ENCODE measurements around the gene HSBP1L1.

The HSBP1L1 gene

DNA sequence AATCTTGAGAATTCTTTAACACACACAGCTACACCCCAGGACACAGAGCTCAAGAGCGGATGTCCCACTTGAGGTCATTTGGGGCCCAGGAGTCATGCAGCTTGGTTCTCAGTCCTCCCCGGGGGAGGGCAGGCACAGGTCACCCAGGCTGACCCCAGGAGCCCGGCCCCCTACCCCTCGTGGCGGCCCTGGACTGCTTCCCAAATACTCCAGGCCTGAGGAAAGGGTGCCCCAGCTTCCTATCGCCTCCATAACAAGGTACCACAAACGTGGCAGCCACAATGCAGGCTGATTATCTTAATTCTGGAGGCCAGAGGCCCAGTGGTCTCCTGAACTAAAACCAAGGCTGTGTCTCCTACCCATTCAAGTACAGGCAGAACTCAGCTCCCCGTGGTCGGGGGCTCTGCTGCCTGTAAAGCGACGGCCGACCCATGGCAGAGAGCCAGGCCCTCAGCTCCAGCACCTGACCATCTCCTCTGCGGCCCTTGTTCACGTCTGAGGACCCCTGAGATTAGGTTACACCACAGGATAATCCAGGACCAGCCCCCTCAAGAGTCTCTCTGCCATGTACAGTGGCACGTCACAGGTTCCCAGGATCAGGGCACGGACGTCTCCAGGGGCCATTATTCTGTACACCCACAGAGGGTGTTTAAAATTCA, 23.5 kb upstream of the HSBP1L1 start:
- H3K27me3 ChIP-seq (ENCODE audit: insufficient read depth, low read depth, severe bottlenecking): no peaks in the 10 kb centered on the region
- no peaks in the 10 kb centered on the region for H3K9me3 ChIP-seq (ENCODE audit: severe bottlenecking)

DNA sequence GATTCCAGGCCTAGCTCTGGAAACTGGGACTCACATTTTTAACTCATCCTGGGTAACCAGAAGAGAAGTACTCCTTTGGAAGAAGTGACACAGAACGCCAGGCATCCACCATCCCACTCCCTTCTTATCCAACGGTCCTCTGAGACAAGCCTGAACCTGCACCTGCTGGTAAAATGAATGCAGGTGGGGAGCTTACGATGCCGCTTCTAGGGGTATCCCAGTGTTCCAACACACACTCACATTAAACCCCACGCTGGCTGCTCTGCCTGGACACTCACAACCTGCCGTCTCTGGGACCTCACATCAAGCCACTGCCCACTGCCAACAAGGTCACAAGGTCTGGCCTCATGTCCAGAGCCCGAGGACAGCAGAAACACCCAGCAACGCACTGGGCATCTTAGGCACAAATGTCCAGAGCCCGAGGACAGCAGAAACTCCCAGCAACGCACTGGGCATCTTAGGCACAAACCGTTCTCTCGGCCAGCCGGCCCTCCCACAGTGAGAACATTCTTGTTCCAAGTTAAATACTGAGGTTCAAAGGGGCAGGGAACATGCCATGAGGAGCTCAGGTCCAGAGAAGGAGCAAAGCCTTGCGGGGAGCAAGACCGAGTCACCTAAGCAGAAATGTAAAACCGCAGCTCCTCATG, 22.8 kb upstream of the HSBP1L1 start:
- Histone ChIP-seq H3K36me3 (peaks cover 66% of the 10 kb centered on the region), H3K27ac (peak overlapping the region; percentile 19; the same call in 1 of the 2 replicates), H3K4me3 (ENCODE audit: low read depth, low read length) (no peak overlapping the region), H3K9me3 (ENCODE audit: severe bottlenecking) (no peaks in the 10 kb centered on the region), H3K27me3 (ENCODE audit: insufficient read depth, low read depth, severe bottlenecking) (no peaks in the 10 kb centered on the region)
- DNase-seq: peak; percentile 2
- TF ChIP-seq, protein P1, sequence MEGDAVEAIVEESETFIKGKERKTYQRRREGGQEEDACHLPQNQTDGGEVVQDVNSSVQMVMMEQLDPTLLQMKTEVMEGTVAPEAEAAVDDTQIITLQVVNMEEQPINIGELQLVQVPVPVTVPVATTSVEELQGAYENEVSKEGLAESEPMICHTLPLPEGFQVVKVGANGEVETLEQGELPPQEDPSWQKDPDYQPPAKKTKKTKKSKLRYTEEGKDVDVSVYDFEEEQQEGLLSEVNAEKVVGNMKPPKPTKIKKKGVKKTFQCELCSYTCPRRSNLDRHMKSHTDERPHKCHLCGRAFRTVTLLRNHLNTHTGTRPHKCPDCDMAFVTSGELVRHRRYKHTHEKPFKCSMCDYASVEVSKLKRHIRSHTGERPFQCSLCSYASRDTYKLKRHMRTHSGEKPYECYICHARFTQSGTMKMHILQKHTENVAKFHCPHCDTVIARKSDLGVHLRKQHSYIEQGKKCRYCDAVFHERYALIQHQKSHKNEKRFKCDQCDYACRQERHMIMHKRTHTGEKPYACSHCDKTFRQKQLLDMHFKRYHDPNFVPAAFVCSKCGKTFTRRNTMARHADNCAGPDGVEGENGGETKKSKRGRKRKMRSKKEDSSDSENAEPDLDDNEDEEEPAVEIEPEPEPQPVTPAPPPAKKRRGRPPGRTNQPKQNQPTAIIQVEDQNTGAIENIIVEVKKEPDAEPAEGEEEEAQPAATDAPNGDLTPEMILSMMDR (IDR thresholded peaks at IDR 0.05; ENCODE audit: low read depth, low read length): no peak

More for the DNA sequence above, 23.5 kb upstream of the HSBP1L1 start:
- no peak overlapping the region for H3K4me3 ChIP-seq (ENCODE audit: low read depth, low read length)
- peak; percentile 6 for DNase-seq
- TF ChIP-seq, protein P1 (IDR thresholded peaks at IDR 0.05; ENCODE audit: low read depth, low read length): no peak
- no peak overlapping the region for H3K27ac ChIP-seq
- peaks cover 60% of the 10 kb centered on the region for H3K36me3 ChIP-seq

DNA sequence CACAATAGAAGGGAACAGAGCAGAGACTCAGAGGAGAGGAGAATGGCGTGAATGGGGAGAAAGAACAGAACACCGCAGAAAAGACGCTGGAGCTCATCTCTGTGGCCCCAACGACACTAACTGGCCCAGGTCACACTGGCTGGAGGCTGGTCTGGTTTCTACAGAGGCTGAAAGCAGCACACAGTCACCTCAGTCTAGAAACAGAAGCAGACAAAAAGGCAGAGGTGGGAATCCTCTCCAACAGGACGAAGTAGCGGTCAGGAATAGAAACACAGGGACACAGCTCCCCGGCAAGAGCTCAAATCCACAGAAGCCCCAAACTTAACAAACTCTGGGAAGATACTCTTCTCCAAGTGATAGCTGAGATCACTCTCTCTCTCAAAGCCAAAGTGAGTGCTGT, 22.2 kb upstream of the HSBP1L1 start:
- Histone ChIP-seq H3K4me3 (ENCODE audit: low read depth, low read length) (no peak overlapping the region), H3K9me3 (ENCODE audit: severe bottlenecking) (no peaks in the 10 kb centered on the region), H3K27me3 (ENCODE audit: insufficient read depth, low read depth, severe bottlenecking) (no peaks in the 10 kb centered on the region), H3K36me3 (peaks cover 70% of the 10 kb centered on the region), H3K27ac (peak overlapping the region; percentile 20)
- TF ChIP-seq, protein P1 (IDR thresholded peaks at IDR 0.05; ENCODE audit: low read depth, low read length): no peak
- DNase-seq: peak; percentile 2

DNA sequence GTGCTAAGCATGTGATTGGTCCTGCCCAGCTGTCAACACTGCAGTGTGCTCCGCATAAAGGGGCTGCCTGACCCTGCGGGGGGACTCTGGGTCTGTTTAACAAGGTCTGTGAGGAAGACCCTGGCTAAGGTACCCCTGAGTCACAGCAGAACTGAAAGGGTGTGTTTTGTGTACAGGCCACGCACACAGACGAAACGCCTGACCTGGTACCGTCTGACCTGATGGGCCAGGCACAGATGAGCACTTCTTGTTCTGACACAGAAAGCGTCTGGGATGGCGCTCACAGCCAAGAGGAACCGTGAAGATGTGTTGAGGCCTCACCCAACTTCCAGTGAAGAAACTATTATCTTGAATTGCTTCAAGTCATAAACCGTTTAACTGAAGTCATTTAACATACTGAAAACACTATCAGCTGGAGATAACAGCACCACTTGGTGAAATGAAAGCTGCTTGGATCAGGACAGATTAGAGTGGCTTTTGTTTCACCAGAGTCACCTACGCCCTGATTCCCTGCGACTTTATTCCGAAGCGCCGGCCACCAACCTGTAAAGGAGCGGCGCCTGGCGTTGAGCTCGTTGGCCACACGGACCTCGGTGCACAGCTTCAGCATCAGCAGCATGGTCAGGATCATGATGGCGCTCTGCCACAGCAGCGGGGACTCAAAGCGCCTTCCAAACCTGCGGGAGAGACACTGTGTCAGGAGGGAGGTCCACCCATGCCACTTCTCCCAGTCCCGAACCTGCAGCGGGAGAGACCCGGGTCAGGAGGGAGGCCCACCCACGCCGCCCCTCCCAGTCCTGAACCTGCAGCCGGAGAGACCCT, 21.4 kb upstream of the HSBP1L1 start:
- DNase-seq: peak; percentile 78
- peak overlapping the region; percentile 20 for H3K27ac ChIP-seq
- peaks cover 70% of the 10 kb centered on the region for H3K36me3 ChIP-seq
- H3K27me3 ChIP-seq (ENCODE audit: insufficient read depth, low read depth, severe bottlenecking): no peaks in the 10 kb centered on the region
- no peak overlapping the region for H3K4me3 ChIP-seq (ENCODE audit: low read depth, low read length)
- TF ChIP-seq, protein P1 (IDR thresholded peaks at IDR 0.05; ENCODE audit: low read depth, low read length): peak; percentile 41; the same call in 1 of the 2 replicates
- H3K9me3 ChIP-seq (ENCODE audit: severe bottlenecking): no peaks in the 10 kb centered on the region

DNA sequence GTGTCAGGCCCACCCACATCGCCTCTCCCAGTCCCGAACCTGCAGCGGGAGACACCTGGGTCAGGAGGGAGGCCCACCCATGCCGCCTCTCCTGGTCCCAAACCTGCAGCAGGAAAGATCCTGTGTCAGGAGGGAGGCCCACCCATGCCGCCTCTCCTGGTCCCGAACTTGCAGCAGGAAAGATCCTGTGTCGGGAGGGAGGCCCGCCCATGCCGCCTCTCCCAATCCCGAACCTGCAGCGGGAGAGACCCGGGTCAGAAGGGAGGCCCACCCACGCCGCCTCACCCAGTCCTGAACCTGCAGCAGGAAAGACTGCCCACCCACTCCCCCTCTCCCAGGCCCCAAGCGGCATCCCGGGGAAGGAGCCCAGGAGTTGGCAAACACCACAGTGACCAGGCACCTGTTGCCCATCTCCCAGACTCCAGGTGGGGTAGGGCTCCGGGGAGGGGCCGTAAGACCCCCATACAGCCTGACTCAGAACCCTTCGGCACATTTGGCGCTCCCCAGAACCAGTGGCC, 20.8 kb upstream of the HSBP1L1 start:
- Histone ChIP-seq H3K4me3 (ENCODE audit: low read depth, low read length) (no peak overlapping the region), H3K36me3 (peaks cover 74% of the 10 kb centered on the region), H3K27ac (peak overlapping the region; percentile 20), H3K27me3 (ENCODE audit: insufficient read depth, low read depth, severe bottlenecking) (no peaks in the 10 kb centered on the region), H3K9me3 (ENCODE audit: severe bottlenecking) (no peaks in the 10 kb centered on the region)
- TF ChIP-seq, protein P1 (IDR thresholded peaks at IDR 0.05; ENCODE audit: low read depth, low read length): no peak
- DNase-seq: no peak
